KMS-11 (cell line): ENCODE data around the gene CMSS1.

Experiments used
- H2AFZ ChIP-seq: fragments of 200-600 bp; sonication (generic); 2 replicates; pipeline ENCODE4 v1.6.1; 2016; ENCODE audit warnings: antibody characterized with exemption, mixed run types, low read depth
- H3K27ac ChIP-seq: fragments of 200-600 bp; sonication (generic); 2 replicates; pipeline ENCODE4 v1.6.1; 2016; ENCODE audit warnings: mild to moderate bottlenecking, mixed run types
- H3K27me3 ChIP-seq: fragments of 200-600 bp; sonication (generic); 2 replicates; pipeline ENCODE4 v1.6.1; 2017; ENCODE audit warnings: mild to moderate bottlenecking, low read depth, mixed run types, moderate library complexity; ENCODE audit not compliant: insufficient read depth
- H3K36me3 ChIP-seq: fragments of 200-600 bp; sonication (generic); 2 replicates; pipeline ENCODE4 v1.6.1; 2017; ENCODE audit warnings: mild to moderate bottlenecking, mixed run types; ENCODE audit not compliant: insufficient read depth
- H3K4me1 ChIP-seq: fragments of 200-600 bp; sonication (generic); 2 replicates; pipeline ENCODE4 v1.6.1; 2016; ENCODE audit warnings: mild to moderate bottlenecking, low read depth, mixed run types; ENCODE audit not compliant: poor library complexity, severe bottlenecking
- H3K4me2 ChIP-seq: fragments of 200-600 bp; sonication (generic); 2 replicates; pipeline ENCODE4 v1.7.0; 2016; ENCODE audit warnings: mild to moderate bottlenecking, mixed run types
- H3K4me3 ChIP-seq: fragments of 200-600 bp; sonication (generic); IDR thresholded peaks from 2 replicates; pipeline ENCODE4 v1.6.1; 2017; ENCODE audit warnings: low read depth, low read length, mixed read lengths; ENCODE audit not compliant: insufficient read depth
- H3K79me2 ChIP-seq: fragments of 200-600 bp; sonication (generic); 2 replicates; pipeline ENCODE4 v1.6.1; 2016; ENCODE audit warnings: low read depth, mixed run types; ENCODE audit not compliant: insufficient read depth
- H3K9ac ChIP-seq: fragments of 200-600 bp; sonication (generic); 2 replicates; pipeline ENCODE4 v1.6.1; 2016; ENCODE audit warnings: mild to moderate bottlenecking, mixed run types
- H4K20me1 ChIP-seq: fragments of 200-600 bp; sonication (generic); 2 replicates; pipeline ENCODE4 v1.6.1; 2016; ENCODE audit warnings: mild to moderate bottlenecking, mixed run types; ENCODE audit not compliant: insufficient read depth
- CTCF ChIP-seq: fragments of 200-600 bp; sonication (generic); conservative IDR thresholded peaks from 2 replicates; pipeline ENCODE4 v1.6.1; 2017; ENCODE audit warnings: low read depth, mild to moderate bottlenecking, antibody characterized with exemption, low read length, moderate library complexity, mixed read lengths

The CMSS1 gene

GRCh38 chr3:100157685-100158084 is 340.0 kb downstream of the CMSS1 start:
- Histone ChIP-seq H3K9ac (no peak overlapping the region), H3K79me2 (no peaks in the 10 kb centered on the region), H3K4me2 (no peak overlapping the region), H3K4me1 (no peaks in the 10 kb centered on the region), H4K20me1 (no peaks in the 10 kb centered on the region), H3K36me3 (0 out of 2 replicates have a peak, but pooled peaks cover 2% of the 10 kb centered on the region), H3K27ac (no peak overlapping the region), H3K27me3 (no peaks in the 10 kb centered on the region), H2AFZ (no peak overlapping the region), H3K4me3 (no peak overlapping the region)
- no peak for TF ChIP-seq CTCF

DNA sequence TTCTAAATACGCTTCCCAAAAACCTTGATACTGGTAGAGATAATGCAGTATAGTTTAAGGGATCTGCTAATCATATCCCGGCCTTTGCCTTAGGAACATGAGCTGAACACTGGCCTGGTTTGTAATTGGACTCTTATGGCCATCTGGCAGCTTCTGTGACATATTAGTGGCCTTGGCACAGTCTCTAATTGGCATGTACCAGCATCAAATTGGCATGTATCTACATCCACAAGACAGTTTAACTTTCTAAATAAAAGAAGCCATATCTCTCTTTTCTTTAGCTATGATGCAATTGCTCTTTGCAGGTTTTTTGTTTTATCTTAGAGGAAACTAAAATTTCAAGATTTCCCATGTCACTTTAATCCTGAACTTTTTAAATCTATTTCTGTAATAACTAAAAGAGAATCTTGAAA is 341.3 kb downstream of the CMSS1 start:
- H3K27ac ChIP-seq = no peak overlapping the region
- H3K4me3 ChIP-seq = no peak overlapping the region
- no peaks in the 10 kb centered on the region for H3K4me1 ChIP-seq
- H2AFZ ChIP-seq = no peak overlapping the region
- H3K36me3 ChIP-seq = 0 out of 2 replicates have a peak, but pooled peaks cover 2% of the 10 kb centered on the region
- no peak for TF ChIP-seq CTCF
- H3K4me2 ChIP-seq = no peak overlapping the region
- no peak overlapping the region for H3K9ac ChIP-seq
- H3K27me3 ChIP-seq = no peaks in the 10 kb centered on the region
- no peaks in the 10 kb centered on the region for H3K79me2 ChIP-seq
- no peaks in the 10 kb centered on the region for H4K20me1 ChIP-seq

GRCh38 chr3:100159331-100160153 is 341.9 kb downstream of the CMSS1 start:
- Histone ChIP-seq H4K20me1 (no peaks in the 10 kb centered on the region), H3K27me3 (no peaks in the 10 kb centered on the region), H3K27ac (no peak overlapping the region), H3K9ac (no peak overlapping the region), H3K36me3 (0 out of 2 replicates have a peak, but pooled peaks cover 2% of the 10 kb centered on the region), H3K4me2 (no peak overlapping the region), H2AFZ (no peak overlapping the region), H3K4me3 (no peak overlapping the region), H3K79me2 (no peaks in the 10 kb centered on the region), H3K4me1 (no peaks in the 10 kb centered on the region)
- no peak for TF ChIP-seq CTCF

DNA sequence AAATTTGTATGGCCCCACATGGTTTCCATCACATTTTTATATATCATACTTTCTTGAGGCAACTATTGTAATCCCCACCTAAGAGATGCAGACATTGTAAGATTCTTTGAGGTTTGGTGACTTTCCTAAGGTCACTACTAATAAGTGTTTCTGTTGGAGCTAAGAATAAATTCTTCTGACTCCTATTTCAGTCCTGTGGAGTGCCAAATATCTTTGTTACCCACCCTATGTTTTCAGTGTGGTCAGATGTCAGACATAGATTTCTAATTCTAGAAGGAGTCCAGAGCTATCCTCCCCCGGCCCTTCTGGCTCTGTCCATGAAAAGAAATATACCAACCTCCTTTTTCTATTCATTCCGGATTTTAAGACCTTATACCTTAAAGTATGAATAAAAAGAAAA is 342.9 kb downstream of the CMSS1 start:
- Histone ChIP-seq H3K4me1 (no peaks in the 10 kb centered on the region), H3K27ac (no peak overlapping the region), H3K4me3 (no peak overlapping the region), H3K36me3 (0 out of 2 replicates have a peak, but pooled peaks cover 2% of the 10 kb centered on the region), H3K4me2 (no peak overlapping the region), H3K79me2 (no peaks in the 10 kb centered on the region), H2AFZ (no peak overlapping the region), H4K20me1 (no peaks in the 10 kb centered on the region), H3K9ac (no peak overlapping the region), H3K27me3 (no peaks in the 10 kb centered on the region)
- TF ChIP-seq CTCF = no peak
